ENCODE measurements around the gene MYO15A. TPM values are rescaled to one million over a fixed set of nuclear protein-coding genes. Genes with fewer than 3 reads are reported as not detected.

Gene MYO15A
- total RNA-seq, 1 donor from 2014 or later: 3.3 TPM

GRCh38 chr17:18182110-18182977, 73.8 kb downstream of the MYO15A start:
- ATAC-seq (peak in 1 of 2 donors; percentile 10), DNase-seq (no peak)
- H3K9me3 ChIP-seq: no peaks in the 10 kb centered on the region
- H3K27ac ChIP-seq: peak overlapping the region; percentile 95
- peak overlapping the region; percentile 82 for H3K4me3 ChIP-seq
- H3K27me3 ChIP-seq (ENCODE audit: low read depth): no peaks in the 10 kb centered on the region
- no peak for TF ChIP-seq CTCF (IDR thresholded peaks at IDR 0.05)
- peaks cover 4% of the 10 kb centered on the region for H3K36me3 ChIP-seq
- intact Hi-C loops (cut with DNase I): no loop called here
- H3K4me1 ChIP-seq: peaks cover 34% of the 10 kb centered on the region

- Histone ChIP-seq H3K4me1 (peaks cover 41% of the 10 kb centered on the region), H3K4me3 (peak overlapping the region; percentile 82), H3K36me3 (peaks cover 10% of the 10 kb centered on the region), H3K27ac (peak overlapping the region; percentile 95), H3K27me3 (ENCODE audit: low read depth) (no peaks in the 10 kb centered on the region), H3K9me3 (no peaks in the 10 kb centered on the region)
- DNase-seq (peak; percentile 93), ATAC-seq (peak; percentile 74 to 79)
- intact Hi-C loops (cut with DNase I): no loop called here
- TF ChIP-seq CTCF (IDR thresholded peaks at IDR 0.05): no peak
These were observed 74.4 kb downstream of the MYO15A start for GRCh38 chr17:18182978-18183333.

GRCh38 chr17:18183334-18184142, 75.0 kb downstream of the MYO15A start, which contains the start of gene ALKBH5:
Gene ALKBH5 (plus strand): TSS chr17:18183828. CDS start chr17:18184244, 416 bp downstream.
- Histone ChIP-seq H3K36me3 (peaks cover 16% of the 10 kb centered on the region), H3K4me1 (peaks cover 46% of the 10 kb centered on the region)

GRCh38 chr17:18184143-18185031, 75.8 kb downstream of the MYO15A start:
- peaks cover 24% of the 10 kb centered on the region for H3K36me3 ChIP-seq
- intact Hi-C loops (cut with DNase I): no loop called here
- H3K27ac ChIP-seq: peak overlapping the region; percentile 95
- H3K4me1 ChIP-seq: peaks cover 55% of the 10 kb centered on the region
- no peaks in the 10 kb centered on the region for H3K9me3 ChIP-seq
- ATAC-seq (peak; percentile 12 to 15), DNase-seq (peak; percentile 77)
- no peak for TF ChIP-seq CTCF (IDR thresholded peaks at IDR 0.05)
- no peaks in the 10 kb centered on the region for H3K27me3 ChIP-seq (ENCODE audit: low read depth)
- peak overlapping the region; percentile 82 for H3K4me3 ChIP-seq

More at GRCh38 chr17:18183334-18184142, 75.0 kb downstream of the MYO15A start, which contains the start of gene ALKBH5:
- DNase-seq (peak; percentile 98), ATAC-seq (peak; percentile 95 to 96)
- no peak for TF ChIP-seq CTCF (IDR thresholded peaks at IDR 0.05)
- peak within 1 kb of the TSS; percentile 95 for H3K27ac ChIP-seq
- H3K27me3 ChIP-seq (ENCODE audit: low read depth): no peaks in the 10 kb centered on the region
- intact Hi-C loops (cut with DNase I): no loop called here
- H3K9me3 ChIP-seq: no peaks in the 10 kb centered on the region
- peak within 1 kb of the TSS; percentile 82 for H3K4me3 ChIP-seq

- H3K4me1 ChIP-seq: peaks cover 65% of the 10 kb centered on the region
- no peaks in the 10 kb centered on the region for H3K27me3 ChIP-seq (ENCODE audit: low read depth)
- no peak for TF ChIP-seq CTCF (IDR thresholded peaks at IDR 0.05)
- DNase-seq (no peak), ATAC-seq (no peak)
- H3K9me3 ChIP-seq: no peaks in the 10 kb centered on the region
- peak overlapping the region; percentile 82 for H3K4me3 ChIP-seq
- intact Hi-C loops (cut with DNase I): no loop called here
- peak overlapping the region; percentile 3 for H3K27ac ChIP-seq
- H3K36me3 ChIP-seq: peaks cover 30% of the 10 kb centered on the region
These were observed 76.8 kb downstream of the MYO15A start for GRCh38 chr17:18185391-18185790.

Measured in lower lobe of right lung (tissue), 2 donors.